ENCODE results near the gene TMEM63A. TPM values are rescaled to one million over a fixed set of nuclear protein-coding genes. Genes with fewer than 3 reads are reported as not detected.
A peak's percentile ranks its signal among the peaks of the same experiment; 100 is the strongest.

The TMEM63A gene
- total RNA-seq, 1 experiment from 2014 or later: 303 TPM

GRCh38 chr1:225877580-225877979 lies 4.6 kb downstream of the TMEM63A start:
- peak overlapping the region; percentile 68 for H3K27ac Mint-ChIP-seq (ENCODE audit: unreplicated experiment)
- H3K4me3 Mint-ChIP-seq (ENCODE audit: low read depth, unreplicated experiment): peak overlapping the region; percentile 67
- no TSS peak for BruUV-seq (replicated peaks)
- peak; percentile 88 for DNase-seq
- H3K4me1 Mint-ChIP-seq (ENCODE audit: low read depth, unreplicated experiment): peaks cover 69% of the 10 kb centered on the region
- no peaks in the 10 kb centered on the region for H3K27me3 Mint-ChIP-seq (ENCODE audit: unreplicated experiment)
- intact Hi-C loops (cut with micrococcal nuclease; ENCODE audit: unreplicated experiment): loop anchor here (1.0 to 10.0 kb wide), 2 partner anchors 34 to 187 kb away; partner anchors contain the start of gene H3-3A
- peaks cover 94% of the 10 kb centered on the region for H3K36me3 Mint-ChIP-seq (ENCODE audit: insufficient read depth, unreplicated experiment)
- CTCF ChIA-PET: interaction anchor here (0.6 to 1.5 kb wide), 3 partner anchors 20 to 52 kb away, joined by 3 to 8 read pairs (median 4); no protein-coding TSS in a partner anchor
- TF ChIP-seq CTCF (IDR thresholded peaks at IDR 0.05; ENCODE audit: unreplicated experiment): peak; percentile 77
- no peaks in the 10 kb centered on the region for H3K9me3 Mint-ChIP-seq (ENCODE audit: low read depth, unreplicated experiment)

- DNase-seq: no peak
- H3K27me3 Mint-ChIP-seq (ENCODE audit: unreplicated experiment): no peaks in the 10 kb centered on the region
- peak overlapping the region; percentile 68 for H3K27ac Mint-ChIP-seq (ENCODE audit: unreplicated experiment)
- H3K4me3 Mint-ChIP-seq (ENCODE audit: low read depth, unreplicated experiment): peak overlapping the region; percentile 67
- TF ChIP-seq CTCF (IDR thresholded peaks at IDR 0.05; ENCODE audit: unreplicated experiment): no peak
- H3K4me1 Mint-ChIP-seq (ENCODE audit: low read depth, unreplicated experiment): peaks cover 72% of the 10 kb centered on the region
- peaks cover 94% of the 10 kb centered on the region for H3K36me3 Mint-ChIP-seq (ENCODE audit: insufficient read depth, unreplicated experiment)
- H3K9me3 Mint-ChIP-seq (ENCODE audit: low read depth, unreplicated experiment): no peaks in the 10 kb centered on the region
- intact Hi-C loops (cut with micrococcal nuclease; ENCODE audit: unreplicated experiment): loop anchor here (1.0 to 10.0 kb wide), 2 partner anchors 34 to 188 kb away; partner anchors contain the start of gene H3-3A
- CTCF ChIA-PET: interaction anchor here (0.6 to 1.5 kb wide), 4 partner anchors 20 to 53 kb away, joined by 4 to 8 read pairs (median 5); partner anchors contain the start of gene PYCR2
- BruUV-seq (replicated peaks): no TSS peak
Measured at GRCh38 chr1:225876900-225877510, 5.2 kb downstream of the TMEM63A start.

GRCh38 chr1:225875044-225875815 lies 7.0 kb downstream of the TMEM63A start:
- CTCF ChIA-PET: interaction anchor here (0.6 to 1.4 kb wide), 8 partner anchors 16 to 1418 kb away, joined by 3 to 14 read pairs (median 4); no protein-coding TSS in a partner anchor
- no peak for TF ChIP-seq CTCF (IDR thresholded peaks at IDR 0.05; ENCODE audit: unreplicated experiment)
- peak overlapping the region; percentile 67 for H3K4me3 Mint-ChIP-seq (ENCODE audit: low read depth, unreplicated experiment)

GRCh38 chr1:225874431-225874830 lies 7.7 kb downstream of the TMEM63A start:
- BruUV-seq (replicated peaks): no TSS peak
- H3K4me1 Mint-ChIP-seq (ENCODE audit: low read depth, unreplicated experiment): peaks cover 70% of the 10 kb centered on the region
- CTCF ChIA-PET: interaction anchor here (0.6 to 1.4 kb wide), 2 partner anchors 23 to 1417 kb away, joined by 4 to 14 read pairs; no protein-coding TSS in a partner anchor
- H3K27me3 Mint-ChIP-seq (ENCODE audit: unreplicated experiment): no peaks in the 10 kb centered on the region
- peak overlapping the region; percentile 67 for H3K4me3 Mint-ChIP-seq (ENCODE audit: low read depth, unreplicated experiment)
- H3K36me3 Mint-ChIP-seq (ENCODE audit: insufficient read depth, unreplicated experiment): peaks cover 89% of the 10 kb centered on the region
- DNase-seq: no peak
- H3K9me3 Mint-ChIP-seq (ENCODE audit: low read depth, unreplicated experiment): no peaks in the 10 kb centered on the region
- intact Hi-C loops (cut with micrococcal nuclease; ENCODE audit: unreplicated experiment): loop anchor here (5.0 to 10.0 kb wide), 2 partner anchors 103 to 190 kb away; partner anchors contain the start of gene H3-3A
- TF ChIP-seq CTCF (IDR thresholded peaks at IDR 0.05; ENCODE audit: unreplicated experiment): no peak
- H3K27ac Mint-ChIP-seq (ENCODE audit: unreplicated experiment): peak overlapping the region; percentile 68

More at GRCh38 chr1:225875044-225875815, 7.0 kb downstream of the TMEM63A start:
- Mint-ChIP-seq H3K36me3 (ENCODE audit: insufficient read depth, unreplicated experiment) (peaks cover 95% of the 10 kb centered on the region), H3K9me3 (ENCODE audit: low read depth, unreplicated experiment) (no peaks in the 10 kb centered on the region), H3K27me3 (ENCODE audit: unreplicated experiment) (no peaks in the 10 kb centered on the region), H3K4me1 (ENCODE audit: low read depth, unreplicated experiment) (peaks cover 78% of the 10 kb centered on the region), H3K27ac (ENCODE audit: unreplicated experiment) (peak overlapping the region; percentile 68)
- intact Hi-C loops (cut with micrococcal nuclease; ENCODE audit: unreplicated experiment): loop anchor here (10.0 kb wide), 1 partner anchor 190 kb away; the partner anchor contains the start of gene H3-3A
- no TSS peak for BruUV-seq (replicated peaks)
- peak; percentile 88 for DNase-seq

All from Calu3 (cell line).